Hepatocyte (in vitro differentiated cells): ENCODE measurements around the gene PPIG. TPM values are rescaled to one million over a fixed set of nuclear protein-coding genes. Genes with fewer than 3 reads are reported as not detected.
"Not testable (repeated sequence)": the region's sequence is repeated elsewhere in the genome, so short reads cannot be mapped to it uniquely, and the experiment has no call there.

Experiments
- DNase-seq: peaks from one replicate; pipeline ENCODE4 v3.0.0-alpha.2; 2016; ENCODE audit warnings: low spot score
- H2AFZ ChIP-seq: fragments of 200-600 bp; sonication (generic); 2 replicates; pipeline ENCODE4 v1.6.0; 2016; ENCODE audit warnings: antibody characterized with exemption, mild to moderate bottlenecking
- H3K27ac ChIP-seq: fragments of 200-600 bp; sonication (generic); 2 replicates; pipeline ENCODE4 v1.5.1; 2016; ENCODE audit warnings: mild to moderate bottlenecking
- H3K27me3 ChIP-seq: fragments of 200-600 bp; sonication (generic); 2 replicates; pipeline ENCODE4 v1.6.1; 2016
- H3K36me3 ChIP-seq: fragments of 200-600 bp; sonication (generic); replicated peaks from 2 replicates; pipeline ENCODE4 v1.5.1; 2016; ENCODE audit warnings: low read depth; ENCODE audit not compliant: insufficient read depth
- H3K4me1 ChIP-seq: fragments of 200-600 bp; sonication (generic); 2 replicates; pipeline ENCODE4 v1.5.1; 2016; ENCODE audit warnings: mild to moderate bottlenecking, moderate library complexity; ENCODE audit not compliant: insufficient read depth
- H3K4me2 ChIP-seq: fragments of 200-600 bp; sonication (generic); 2 replicates; pipeline ENCODE4 v1.6.0; 2016
- H3K4me3 ChIP-seq: fragments of 200-600 bp; sonication (generic); 2 replicates; pipeline ENCODE4 v1.5.1; 2016; ENCODE audit warnings: mild to moderate bottlenecking
- H3K79me2 ChIP-seq: fragments of 200-600 bp; sonication (generic); 2 replicates; pipeline ENCODE4 v1.6.0; 2017; ENCODE audit warnings: mild to moderate bottlenecking
- H3K9me2 ChIP-seq: fragments of 200-600 bp; sonication (generic); replicated peaks from 2 replicates; pipeline ENCODE4 v1.6.0; 2017; ENCODE audit warnings: mild to moderate bottlenecking; ENCODE audit not compliant: insufficient read depth
- H3K9me3 ChIP-seq: fragments of 200-600 bp; sonication (generic); 2 replicates; pipeline ENCODE4 v1.5.1; 2016; ENCODE audit warnings: low read depth, mild to moderate bottlenecking
- H4K20me1 ChIP-seq: fragments of 200-600 bp; sonication (generic); 2 replicates; pipeline ENCODE4 v1.6.0; 2016; ENCODE audit warnings: mild to moderate bottlenecking; ENCODE audit not compliant: insufficient read depth, poor library complexity, severe bottlenecking
- CTCF ChIP-seq: fragments of 200-600 bp; sonication (generic); IDR thresholded peaks from 2 replicates; pipeline ENCODE4 v1.5.1; 2016; ENCODE audit warnings: antibody characterized with exemption, mild to moderate bottlenecking; ENCODE audit not compliant: poor library complexity
- EZH2 ChIP-seq: fragments of 200-600 bp; sonication (generic); IDR thresholded peaks from 2 replicates; pipeline ENCODE4 v1.6.1; 2016; ENCODE audit warnings: antibody characterized with exemption, mild to moderate bottlenecking, borderline replicate concordance
- EZH2phosphoT487 ChIP-seq: fragments of 200-600 bp; sonication (generic); IDR thresholded peaks from one replicate; pipeline ENCODE4 v1.6.1; 2018; ENCODE audit warnings: antibody characterized with exemption, mild to moderate bottlenecking, low read depth, moderate library complexity; ENCODE audit not compliant: unreplicated experiment, severe bottlenecking
- whole genome bisulfite sequencing: methylation state at CpG from one replicate; pipeline ENCODE4 v1.1.6; 2016; ENCODE audit warnings: low lambda C conversion rate; ENCODE audit errors: missing lambda C conversion rate; 5-methylcytosine and 5-hydroxymethylcytosine counted together
- polyA plus RNA-seq: library from polyadenylated mRNA; unstranded; fragments of >200 nt; fragmentation: Nextera tagmentation; extraction: Ambion mirVana; gene quantifications from 2 replicates; pipeline ENCODE4 v1.2.1, GENCODE V29; 2016
- total RNA-seq: library from RNA; depleted of rRNA; stranded (reverse); fragments of >200 nt; gene quantifications from 2 replicates; pipeline ENCODE4 v1.2.3, GENCODE V29; 2014

PPIG gene
- 37.4 and 42.6 TPM in 2 replicates for total RNA-seq
- polyA plus RNA-seq = 64.4 and 68.1 TPM in 2 replicates

GRCh38 chr2:169584005-169584877, at the start of gene PPIG:
TSS of gene PPIG (plus strand) at chr2:169584351. CDS start at chr2:169604042, 19,691 bp downstream.
- no peaks in the 10 kb centered on the region for H3K9me2 ChIP-seq
- H3K4me3 ChIP-seq = peak within 1 kb of the TSS; percentile 76
- H3K27me3 ChIP-seq = no peaks in the 10 kb centered on the region
- peaks cover 47% of the 10 kb centered on the region for H3K79me2 ChIP-seq
- peak within 1 kb of the TSS; percentile 99 for H3K27ac ChIP-seq
- no peak for TF ChIP-seq EZH2phosphoT487
- TF ChIP-seq CTCF = no peak
- TF ChIP-seq EZH2 = no peak
- peaks cover 10% of the 10 kb centered on the region for H3K4me1 ChIP-seq
- peak within 1 kb of the TSS; percentile 96 for H2AFZ ChIP-seq
- H4K20me1 ChIP-seq = peaks cover 27% of the 10 kb centered on the region
- DNase-seq = peak; percentile 96
- no peaks in the 10 kb centered on the region for H3K36me3 ChIP-seq
- peak within 1 kb of the TSS; percentile 83 for H3K4me2 ChIP-seq
- 6% methylated on average over 48 of the region's 49 CpGs for WGBS
- no peaks in the 10 kb centered on the region for H3K9me3 ChIP-seq

DNA sequence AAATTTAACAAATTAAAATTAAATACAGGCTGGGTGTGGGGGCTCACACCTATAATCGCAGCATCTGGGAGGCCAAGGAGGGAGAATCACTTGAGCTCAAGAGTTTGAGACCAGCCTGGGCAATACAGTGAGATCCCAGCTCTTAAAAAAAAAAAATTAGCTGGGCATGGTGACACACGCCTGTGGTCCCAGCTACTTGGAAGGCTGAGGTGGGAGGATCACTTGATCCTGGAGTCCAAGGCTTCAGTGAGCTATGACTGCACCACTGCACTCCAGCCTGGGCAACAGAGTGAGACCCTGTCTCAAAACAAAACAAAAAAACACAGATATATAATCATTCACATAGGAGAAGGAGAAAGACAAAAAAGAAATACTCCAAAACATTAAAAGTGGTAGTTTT, 44.7 kb upstream of the PPIG start:
- H2AFZ ChIP-seq, DNase-seq, H3K27me3 ChIP-seq, H3K4me1 ChIP-seq, H3K4me2 ChIP-seq, H3K36me3 ChIP-seq, H3K79me2 ChIP-seq, H3K9me2 ChIP-seq, H3K9me3 ChIP-seq, H3K27ac ChIP-seq, H3K4me3 ChIP-seq, H4K20me1 ChIP-seq: not testable (repeated sequence)
- WGBS = 96% methylated on average over 2 of the region's 2 CpGs

- Histone ChIP-seq H2AFZ (no peak overlapping the region), H3K4me3 (no peak overlapping the region), H3K27me3 (no peaks in the 10 kb centered on the region), H3K79me2 (no peaks in the 10 kb centered on the region), H3K27ac (no peak overlapping the region), H4K20me1 (no peaks in the 10 kb centered on the region), H3K9me2 (no peaks in the 10 kb centered on the region), H3K4me2 (no peak overlapping the region), H3K9me3 (no peaks in the 10 kb centered on the region), H3K36me3 (peaks cover 2% of the 10 kb centered on the region), H3K4me1 (no peaks in the 10 kb centered on the region)
- 95% methylated on average over 2 of the region's 2 CpGs for WGBS
- TF ChIP-seq CTCF = no peak
- no peak for TF ChIP-seq EZH2phosphoT487
- no peak for TF ChIP-seq EZH2
- DNase-seq = no peak
These were observed 44.0 kb upstream of the PPIG start for GRCh38 chr2:169540146-169540545.

DNA sequence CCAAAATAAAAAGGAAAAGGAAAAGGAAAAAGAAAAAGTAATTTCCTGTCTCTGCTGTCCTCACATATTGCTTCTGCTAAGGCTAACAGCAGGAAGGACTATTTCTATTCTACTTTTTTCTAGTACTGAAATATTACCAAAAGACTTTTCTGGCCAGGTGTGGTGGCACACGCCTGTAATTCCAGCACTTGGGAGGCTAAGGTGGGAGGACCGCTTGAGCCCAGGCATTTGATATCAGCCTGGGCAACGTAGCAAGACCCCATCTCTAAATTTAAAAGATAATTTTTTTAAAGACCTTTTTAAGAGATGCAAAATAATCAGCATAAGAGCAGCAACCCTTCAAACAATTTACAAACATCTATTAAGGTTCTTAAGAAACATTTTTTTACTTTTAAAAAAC, 41.7 kb upstream of the PPIG start:
- Histone ChIP-seq H3K4me2 (no peak overlapping the region), H2AFZ (no peak overlapping the region), H3K27ac (no peak overlapping the region), H3K79me2 (no peaks in the 10 kb centered on the region), H3K4me1 (no peaks in the 10 kb centered on the region), H4K20me1 (no peaks in the 10 kb centered on the region), H3K9me2 (no peaks in the 10 kb centered on the region), H3K9me3 (no peaks in the 10 kb centered on the region), H3K4me3 (no peak overlapping the region), H3K27me3 (no peaks in the 10 kb centered on the region), H3K36me3 (peaks cover 2% of the 10 kb centered on the region)
- no peak for DNase-seq
- 77% methylated on average over 3 of the region's 3 CpGs for WGBS
- TF ChIP-seq EZH2 (no peak), EZH2phosphoT487 (no peak), CTCF (no peak)
